Neural progenitor cell (in vitro differentiated cells): ENCODE results near the gene F8.

Source experiments
- CTCF ChIP-seq: fragments of 200-600 bp; sonication (generic); IDR thresholded peaks from 2 replicates; pipeline ENCODE4 v1.5.1; 2017; ENCODE audit warnings: antibody characterized with exemption, mild to moderate bottlenecking
- EZH2 ChIP-seq: fragments of 200-600 bp; sonication (generic); IDR thresholded peaks from 2 replicates; pipeline ENCODE4 v1.6.1; 2017; ENCODE audit warnings: antibody characterized with exemption, mild to moderate bottlenecking, moderate library complexity
- EZH2phosphoT487 ChIP-seq: fragments of 200-600 bp; sonication (generic); IDR thresholded peaks from 2 replicates; pipeline ENCODE4 v1.6.1; 2017; ENCODE audit warnings: antibody characterized with exemption

DNA sequence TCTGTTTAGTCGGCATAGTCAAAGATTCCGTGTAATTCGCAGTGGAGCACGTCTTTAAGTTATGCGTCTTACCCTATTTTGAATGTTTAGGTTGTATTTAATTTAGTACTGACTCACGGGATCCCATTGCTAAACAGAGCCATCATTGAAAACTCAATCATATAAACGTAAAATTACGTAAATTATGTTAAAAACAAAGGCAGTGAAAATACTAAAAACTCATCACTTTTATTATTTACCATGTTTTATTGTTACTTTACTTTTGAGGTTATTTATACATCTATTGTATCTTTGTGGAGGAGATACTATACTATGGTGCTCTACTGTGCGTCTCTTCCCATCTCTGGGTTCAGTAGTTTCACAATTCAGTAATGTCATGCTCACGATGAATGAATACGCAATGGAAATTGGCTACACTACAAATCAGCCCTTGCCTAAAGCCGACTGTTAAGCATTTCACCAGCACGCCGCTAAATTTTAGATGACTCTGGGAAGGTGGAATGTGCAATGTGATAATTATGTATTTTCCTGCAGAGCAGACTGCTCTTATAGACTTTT, 5.1 kb upstream of the F8 start:
- TF ChIP-seq CTCF (no peak), EZH2phosphoT487 (no peak), EZH2 (no peak)
